HG02623 (cell line): ENCODE data around the gene VPS52.
"Not testable (repeated sequence)": the region's sequence is repeated elsewhere in the genome, so short reads cannot be mapped to it uniquely, and the experiment has no call there.

Source experiments
- ATAC-seq: cut with Tn5 transposase; IDR thresholded peaks from one replicate; pipeline ENCODE4 v1.9.1; 2021; ENCODE audit warnings: moderate library complexity; ENCODE audit not compliant: unreplicated experiment

The VPS52 gene

GRCh38 chr6:33280539-33280938 is 8.9 kb upstream of the VPS52 start:
- no peak for ATAC-seq

- no peak for ATAC-seq
These were observed 8.4 kb upstream of the VPS52 start for GRCh38 chr6:33279971-33280511.

- ATAC-seq = no peak
These were observed 7.6 kb upstream of the VPS52 start for GRCh38 chr6:33279257-33279695.

- no peak for ATAC-seq
These were observed 7.1 kb upstream of the VPS52 start for GRCh38 chr6:33278810-33279209.

- ATAC-seq = no peak
These were observed 6.7 kb upstream of the VPS52 start for GRCh38 chr6:33278392-33278741.

GRCh38 chr6:33277663-33278391 is 6.2 kb upstream of the VPS52 start:
- ATAC-seq = no peak

GRCh38 chr6:33276864-33277662 is 5.4 kb upstream of the VPS52 start, which contains the start of gene B3GALT4:
TSS of gene B3GALT4 (plus strand) at chr6:33277123. CDS start at chr6:33277420, 297 bp downstream.
- peak; percentile 48 for ATAC-seq

GRCh38 chr6:33276581-33276863 is 4.8 kb upstream of the VPS52 start:
- no peak for ATAC-seq

GRCh38 chr6:33275795-33276580 is 4.3 kb upstream of the VPS52 start:
- not testable (repeated sequence) for ATAC-seq

GRCh38 chr6:33273924-33274902 is 2.5 kb upstream of the VPS52 start:
- ATAC-seq = no peak

- no peak for ATAC-seq
These were observed 1.6 kb upstream of the VPS52 start for GRCh38 chr6:33273129-33273923.

- peak; percentile 11 for ATAC-seq
These were observed 826 bp upstream of the VPS52 start for GRCh38 chr6:33272275-33273128.

- ATAC-seq = no peak
These were observed 584 bp downstream of the VPS52 start for GRCh38 chr6:33271117-33271467.

GRCh38 chr6:33264015-33264414 is 7.7 kb downstream of the VPS52 start:
- ATAC-seq = no peak

GRCh38 chr6:33262490-33262889 is 9.2 kb downstream of the VPS52 start:
- ATAC-seq = not testable (repeated sequence)

GRCh38 chr6:33259032-33259431 is 12.6 kb downstream of the VPS52 start:
- no peak for ATAC-seq

- ATAC-seq = no peak
These were observed 17.1 kb downstream of the VPS52 start for GRCh38 chr6:33254591-33254990.

- no peak for ATAC-seq
These were observed 18.9 kb downstream of the VPS52 start for GRCh38 chr6:33252759-33253158.
